Caco-2 (cell line): ENCODE results near the gene COPS9. TPM values are rescaled to one million over a fixed set of nuclear protein-coding genes. Genes with fewer than 3 reads are reported as not detected.

ENCODE experiments used
- BruUV-seq: library from RNA; stranded (reverse); fragments of 400-500 nt; replicated peaks from 2 replicates; lab custom pipeline; 2021; lab: Mats Ljungman, UMichigan
- CTCF ChIA-PET: fragments of 300-600 bp; sonication (Branson Sonifier 250); formaldehyde crosslinking; loops from one replicate; lab custom pipeline; 2022; ENCODE audit warnings: antibody characterized with exemption; lab: Charles Lee
- POLR2A ChIA-PET: fragments of 300-600 bp; sonication (Branson Sonifier 250); formaldehyde crosslinking; loops from one replicate; lab custom pipeline; 2022; ENCODE audit warnings: antibody characterized with exemption; lab: Charles Lee
- DNase-seq, 2 experiments: peaks; one replicate each; pipeline versions ENCODE4 v3.0.0 to v3.0.0-alpha.2; 2020 to 2022
- H3K27me3 ChIP-seq: replicated peaks from 2 replicates; pipeline ENCODE4 v1.6.0; 2011; ENCODE audit warnings: low read length; ENCODE audit not compliant: control insufficient read depth, insufficient read depth
- H3K36me3 ChIP-seq: 2 replicates; pipeline ENCODE4 v1.5.1; 2011; ENCODE audit warnings: low read length; ENCODE audit not compliant: control insufficient read depth, insufficient read depth
- H3K4me1 ChIP-seq: fragments of 250-450 bp; sonication (Bioruptor Pico); 2 replicates; pipeline ENCODE4 v1.5.1; 2020; ENCODE audit warnings: mild to moderate bottlenecking
- H3K4me3 ChIP-seq: 2 replicates; pipeline ENCODE4 v1.5.1; 2011; ENCODE audit warnings: low read depth, mild to moderate bottlenecking, control low read depth, low read length
- H3K9me3 ChIP-seq: fragments of 250-450 bp; sonication (Bioruptor Pico); 2 replicates; pipeline ENCODE4 v1.5.1; 2020; ENCODE audit warnings: mild to moderate bottlenecking, moderate library complexity
- H3K27ac Mint-ChIP-seq: one replicate; pipeline ENCODE4 v1.8.0; 2022; ENCODE audit warnings: mixed read lengths; ENCODE audit not compliant: unreplicated experiment
- H3K27me3 Mint-ChIP-seq: one replicate; pipeline ENCODE4 v1.8.0; 2022; ENCODE audit warnings: mixed read lengths; ENCODE audit not compliant: insufficient read depth, unreplicated experiment
- H3K36me3 Mint-ChIP-seq: one replicate; pipeline ENCODE4 v1.8.0; 2022; ENCODE audit warnings: mild to moderate bottlenecking, mixed read lengths; ENCODE audit not compliant: insufficient read depth, unreplicated experiment
- H3K4me1 Mint-ChIP-seq: one replicate; pipeline ENCODE4 v1.8.0; 2022; ENCODE audit warnings: low read depth, mixed read lengths; ENCODE audit not compliant: unreplicated experiment
- H3K4me3 Mint-ChIP-seq: one replicate; pipeline ENCODE4 v1.8.0; 2022; ENCODE audit warnings: mild to moderate bottlenecking, moderate library complexity, mixed read lengths; ENCODE audit not compliant: unreplicated experiment
- H3K9me3 Mint-ChIP-seq: one replicate; pipeline ENCODE4 v1.8.0; 2022; ENCODE audit warnings: mixed read lengths; ENCODE audit not compliant: unreplicated experiment
- CTCF ChIP-seq, 2 experiments: fragments of 200-600 bp in 1 of 2; IDR thresholded peaks; 1 replicate in 1 of 2; 2 replicates in 1 of 2; pipeline versions ENCODE4 v1.5.1 to v1.8.0; 2011 to 2022; ENCODE audit warnings: antibody characterized with exemption in 1 of 2, control low read depth in 1 of 2, inconsistent platforms in 1 of 2, low read depth in 1 of 2, low read length in 1 of 2, mild to moderate bottlenecking in 1 of 2, moderate library complexity in 1 of 2; ENCODE audit not compliant: insufficient read depth in 1 of 2, severe bottlenecking in 1 of 2, unreplicated experiment in 1 of 2
- intact Hi-C: fragments of 100-400 bp; cut with micrococcal nuclease; formaldehyde crosslinking; loops from one replicate; pipeline ENCODE4 v1.10.0; 2022; ENCODE audit not compliant: unreplicated experiment
- total RNA-seq: library from RNA; stranded (reverse); gene quantifications from 2 replicates; pipeline ENCODE4 v1.2.3, GENCODE V29; 2022

COPS9 gene
- total RNA-seq, 1 experiment from 2014 or later, result 86.3 TPM

GRCh38 chr2:240154606-240155005, 18.5 kb upstream of the COPS9 start:
- Histone ChIP-seq H3K36me3 (no peaks in the 10 kb centered on the region), H3K4me1 (no peaks in the 10 kb centered on the region), H3K27me3 (no peaks in the 10 kb centered on the region), H3K9me3 (no peaks in the 10 kb centered on the region; the same call in 1 of the 2 replicates), H3K4me3 (no peak overlapping the region)
- no peak for DNase-seq
- no peak overlapping the region for H3K4me3 Mint-ChIP-seq
- intact Hi-C loops, result loop anchor here (5.0 kb wide), 1 partner anchor 283 kb away; the partner anchor contains the start of gene GPC1
- H3K27me3 Mint-ChIP-seq, result no peaks in the 10 kb centered on the region
- H3K9me3 Mint-ChIP-seq, result no peaks in the 10 kb centered on the region
- H3K4me1 Mint-ChIP-seq, result no peaks in the 10 kb centered on the region
- no peak overlapping the region for H3K27ac Mint-ChIP-seq
- no TSS peak for BruUV-seq
- TF ChIP-seq CTCF (IDR thresholded peaks at IDR 0.05; ENCODE audit: insufficient read depth in 1 of 2, low read depth in 1 of 2, low read length in 1 of 2, severe bottlenecking in 1 of 2, unreplicated experiment in 1 of 2), result no peak
- no peaks in the 10 kb centered on the region for H3K36me3 Mint-ChIP-seq
- CTCF ChIA-PET, result no interaction called here
- POLR2A ChIA-PET, result no interaction called here

DNA sequence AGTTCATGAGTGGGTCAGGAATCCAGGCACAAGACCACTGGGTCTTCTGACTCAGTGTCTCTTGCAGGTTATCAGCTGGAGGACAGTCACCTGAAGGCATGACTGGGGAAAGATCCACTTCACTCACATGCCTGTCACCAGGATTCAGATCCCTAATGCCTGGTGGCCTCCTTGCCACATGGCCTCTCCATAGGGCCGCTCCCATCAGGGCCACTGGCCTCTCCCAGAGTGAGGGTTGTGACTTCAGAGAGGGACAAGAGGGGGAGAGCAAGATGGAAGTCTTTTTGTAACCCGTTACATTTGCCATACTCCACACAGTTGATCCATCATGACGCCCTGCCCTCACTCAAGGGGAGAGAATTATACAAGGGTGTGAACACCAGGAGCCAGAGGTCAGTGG, 17.3 kb upstream of the COPS9 start:
- H3K9me3 Mint-ChIP-seq, result no peaks in the 10 kb centered on the region
- no peaks in the 10 kb centered on the region for H3K36me3 ChIP-seq
- BruUV-seq, result no TSS peak
- H3K4me3 Mint-ChIP-seq, result no peak overlapping the region
- intact Hi-C loops, result loop anchor here (5.0 kb wide), 1 partner anchor 284 kb away; the partner anchor contains the start of gene GPC1
- H3K27me3 ChIP-seq, result no peaks in the 10 kb centered on the region
- DNase-seq, result no peak
- no peaks in the 10 kb centered on the region for H3K4me1 ChIP-seq
- no peaks in the 10 kb centered on the region; the same call in 1 of the 2 replicates for H3K9me3 ChIP-seq
- TF ChIP-seq CTCF (IDR thresholded peaks at IDR 0.05; ENCODE audit: insufficient read depth in 1 of 2, low read depth in 1 of 2, low read length in 1 of 2, severe bottlenecking in 1 of 2, unreplicated experiment in 1 of 2), result no peak
- H3K27me3 Mint-ChIP-seq, result no peaks in the 10 kb centered on the region
- ChIA-PET POLR2A (no interaction called here), CTCF (no interaction called here)
- H3K27ac Mint-ChIP-seq, result no peak overlapping the region
- H3K4me3 ChIP-seq, result no peak overlapping the region
- no peaks in the 10 kb centered on the region for H3K4me1 Mint-ChIP-seq
- no peaks in the 10 kb centered on the region for H3K36me3 Mint-ChIP-seq

GRCh38 chr2:240151477-240152031, 15.4 kb upstream of the COPS9 start:
- Mint-ChIP-seq H3K9me3 (no peaks in the 10 kb centered on the region), H3K27me3 (peaks cover 3% of the 10 kb centered on the region), H3K27ac (no peak overlapping the region), H3K4me3 (no peak overlapping the region), H3K36me3 (no peaks in the 10 kb centered on the region), H3K4me1 (no peaks in the 10 kb centered on the region)
- no peak for TF ChIP-seq CTCF (IDR thresholded peaks at IDR 0.05; ENCODE audit: insufficient read depth in 1 of 2, low read depth in 1 of 2, low read length in 1 of 2, severe bottlenecking in 1 of 2, unreplicated experiment in 1 of 2)
- Histone ChIP-seq H3K9me3 (no peaks in the 10 kb centered on the region; the same call in 1 of the 2 replicates), H3K27me3 (no peaks in the 10 kb centered on the region), H3K36me3 (no peaks in the 10 kb centered on the region), H3K4me1 (no peaks in the 10 kb centered on the region), H3K4me3 (no peak overlapping the region)
- intact Hi-C loops, result loop anchor here (5.0 kb wide), 1 partner anchor 286 kb away; the partner anchor contains the start of gene GPC1
- BruUV-seq, result no TSS peak
- POLR2A ChIA-PET, result no interaction called here
- CTCF ChIA-PET, result interaction anchor here (0.6 to 1.2 kb wide), 4 partner anchors 12 to 91 kb away, joined by 3 to 6 read pairs (median 4); partner anchors contain the start of gene OTOS
- DNase-seq, result no peak
